ENCODE data around the gene FAM229A.

The FAM229A gene

DNA sequence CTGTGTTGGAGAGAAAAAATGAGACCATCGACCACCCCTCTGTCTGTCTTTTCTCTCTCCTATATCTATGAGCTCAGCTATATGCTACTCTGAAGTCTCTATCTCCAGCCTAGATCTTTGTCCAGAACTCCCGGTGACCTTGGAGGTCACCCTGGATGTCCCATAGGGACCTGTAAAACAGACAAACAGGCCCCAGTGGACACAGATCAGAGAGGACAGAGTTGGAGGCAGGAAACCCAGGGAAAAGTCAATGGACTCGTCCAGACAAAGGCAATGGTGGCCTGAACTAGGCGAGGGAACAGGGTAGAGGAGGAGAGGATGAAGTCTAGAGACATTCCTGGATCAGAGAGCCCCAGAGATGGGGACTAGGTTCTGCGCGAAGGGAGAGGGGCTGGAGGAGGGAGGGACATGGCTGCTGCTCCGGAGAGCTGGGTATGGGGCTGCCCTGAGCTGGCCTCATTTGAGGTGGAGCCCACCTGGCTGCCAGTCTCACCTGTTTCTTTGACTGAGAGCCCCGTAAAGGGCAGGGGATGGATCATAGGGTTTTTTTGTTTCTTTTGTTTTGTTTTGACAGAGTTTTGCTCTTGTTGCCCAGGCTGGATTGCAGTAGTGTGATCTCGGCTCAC lies 15.6 kb downstream of the FAM229A start:
- DNase-seq: no peak

DNA sequence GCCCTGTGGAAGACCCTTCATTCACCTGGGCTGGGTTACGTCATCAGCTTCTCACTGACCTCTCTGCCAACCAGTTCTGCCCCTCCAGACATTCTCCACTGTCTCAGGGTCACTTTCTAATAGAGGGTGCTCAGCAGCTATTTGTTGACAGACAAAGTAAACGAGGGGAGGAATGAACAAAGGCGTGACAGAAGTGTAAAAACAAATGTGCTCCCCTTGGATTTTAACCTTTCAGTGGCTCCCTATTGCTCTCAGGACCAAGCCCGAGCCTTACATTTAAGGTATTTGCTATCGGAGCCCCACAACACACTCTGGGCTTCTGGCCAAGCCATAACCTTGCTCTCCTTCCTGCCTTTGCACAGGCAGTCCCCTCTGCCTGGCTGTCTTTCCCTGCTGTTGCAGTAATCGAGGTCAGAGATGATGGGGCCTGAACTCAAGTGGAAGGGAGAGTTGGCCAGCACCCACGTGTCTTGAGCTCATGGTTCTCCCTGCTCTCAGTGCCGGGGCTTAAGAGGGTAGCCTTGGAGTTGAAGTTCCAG lies 16.9 kb downstream of the FAM229A start:
- DNase-seq: no peak

DNA sequence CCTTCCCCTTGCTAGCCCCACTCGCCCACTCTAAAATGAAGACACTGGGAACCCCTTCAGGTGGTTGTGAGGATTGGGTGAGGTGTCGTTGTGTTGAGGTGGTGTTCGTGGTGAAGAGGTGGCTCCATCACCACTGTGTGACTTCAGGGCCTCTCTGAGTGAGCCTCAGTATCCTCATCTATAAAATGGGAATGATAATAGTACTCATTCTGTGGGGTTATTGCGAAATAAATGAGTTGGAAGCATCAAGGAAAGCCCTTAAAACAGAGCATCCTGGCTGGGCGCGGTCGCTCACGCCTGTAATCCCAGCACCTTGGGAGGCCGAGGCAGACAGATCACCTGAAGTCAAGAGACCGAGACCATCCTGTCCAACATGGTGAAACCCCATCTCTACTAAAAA lies 19.6 kb downstream of the FAM229A start:
- no peak for DNase-seq

DNA sequence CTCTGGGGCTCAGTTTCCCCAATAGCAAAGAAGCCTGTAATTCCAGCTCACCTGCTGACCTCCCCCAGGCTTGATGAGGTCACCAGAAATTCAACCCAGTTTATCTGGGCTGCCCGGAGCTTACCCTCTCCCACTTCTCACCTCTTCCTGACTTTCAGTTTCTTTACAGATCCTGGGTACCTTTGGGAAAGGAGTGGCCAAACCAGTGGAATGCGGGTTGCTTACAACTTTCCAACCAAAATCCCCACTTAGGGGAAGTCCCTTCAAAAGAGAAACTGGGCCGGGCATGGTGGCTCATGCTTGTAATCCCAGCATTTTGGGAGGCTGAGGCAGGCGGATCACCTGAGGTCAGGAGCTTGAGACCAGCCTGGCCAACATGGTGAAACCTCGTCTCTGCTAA lies 20.3 kb downstream of the FAM229A start:
- DNase-seq: no peak

DNA sequence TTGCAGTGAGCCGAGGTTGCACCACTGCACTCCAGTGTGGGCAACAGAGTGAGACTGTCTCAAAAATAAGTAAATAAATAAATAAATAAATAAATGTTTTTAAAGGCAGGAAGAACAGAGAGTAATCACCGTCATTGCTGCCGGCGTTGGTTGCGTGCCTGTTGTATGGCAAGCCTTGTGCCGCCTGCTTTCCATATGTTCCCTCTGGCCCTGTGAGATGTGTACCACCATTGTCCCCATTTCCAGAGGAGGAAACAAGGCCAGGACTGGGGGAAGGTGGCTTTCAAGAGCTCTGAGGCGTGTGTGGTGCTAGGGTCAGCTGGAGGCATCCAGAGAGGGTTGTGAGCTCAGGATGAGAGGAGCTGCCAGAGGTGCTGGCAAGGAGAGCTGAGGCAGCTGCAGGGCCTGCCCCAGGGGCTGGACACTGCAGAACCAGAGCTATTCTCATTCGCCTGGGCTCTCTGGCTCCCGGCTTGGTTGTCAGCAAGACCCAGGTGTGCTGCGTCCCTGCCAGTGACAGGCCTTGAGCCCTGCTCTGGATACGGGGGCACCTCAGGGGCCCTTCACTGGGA lies 21.0 kb downstream of the FAM229A start:
- DNase-seq: no peak

DNA sequence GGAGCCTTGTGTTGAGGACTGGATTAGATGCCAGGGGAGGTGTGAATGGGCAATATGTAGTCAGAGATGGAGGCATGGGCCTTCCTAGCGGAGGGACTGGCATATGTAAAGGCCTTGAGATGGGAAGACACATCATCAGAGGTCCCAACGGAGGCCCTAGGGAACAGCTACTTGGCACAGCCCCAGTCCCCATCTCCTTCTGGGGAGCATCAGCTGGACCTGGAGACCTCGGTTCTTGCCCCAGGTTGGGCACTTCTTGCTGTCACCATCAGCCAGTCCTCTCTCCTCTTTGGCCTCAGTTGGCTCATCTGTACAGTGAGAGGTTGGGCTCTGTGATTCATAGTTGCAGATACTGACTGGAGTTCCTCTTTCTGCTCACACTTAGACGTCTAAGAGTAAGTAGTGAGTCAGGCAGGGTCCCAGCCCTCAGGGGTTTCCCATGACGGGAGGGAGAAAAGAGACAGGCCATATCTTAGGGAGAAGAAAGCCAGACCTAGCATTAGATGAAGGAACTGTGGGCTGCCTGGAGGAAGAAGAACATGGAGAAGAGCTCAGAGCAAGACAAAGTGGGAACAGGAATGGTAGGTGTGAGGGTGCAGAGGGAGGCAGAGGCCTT lies 22.8 kb downstream of the FAM229A start:
- DNase-seq: peak; percentile 80

DNA sequence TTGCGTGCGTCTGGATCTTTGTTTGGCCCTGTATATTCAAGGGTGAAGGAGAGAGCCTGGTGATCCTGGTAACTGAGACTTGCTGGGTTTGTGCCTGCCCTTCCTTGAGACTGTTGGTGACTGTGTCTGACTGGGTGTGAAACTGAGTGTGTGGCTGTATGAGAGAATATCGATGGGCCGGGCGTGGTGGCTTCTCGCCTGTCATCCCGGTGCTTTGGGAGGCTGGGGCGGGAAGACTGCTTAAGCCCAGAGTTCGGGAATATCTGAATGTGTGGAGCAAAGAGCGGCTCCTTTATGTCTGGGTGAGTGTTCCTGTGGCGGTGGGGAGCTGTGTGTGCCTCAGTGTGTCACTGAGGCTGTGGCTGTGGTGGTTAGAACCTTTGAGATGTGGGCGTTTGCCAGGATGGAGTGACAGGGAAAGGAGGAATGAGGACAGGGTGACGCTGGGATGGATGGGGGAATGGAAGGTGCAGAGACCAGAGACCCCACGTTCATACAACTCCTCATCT lies 23.6 kb downstream of the FAM229A start:
- no peak for DNase-seq

DNA sequence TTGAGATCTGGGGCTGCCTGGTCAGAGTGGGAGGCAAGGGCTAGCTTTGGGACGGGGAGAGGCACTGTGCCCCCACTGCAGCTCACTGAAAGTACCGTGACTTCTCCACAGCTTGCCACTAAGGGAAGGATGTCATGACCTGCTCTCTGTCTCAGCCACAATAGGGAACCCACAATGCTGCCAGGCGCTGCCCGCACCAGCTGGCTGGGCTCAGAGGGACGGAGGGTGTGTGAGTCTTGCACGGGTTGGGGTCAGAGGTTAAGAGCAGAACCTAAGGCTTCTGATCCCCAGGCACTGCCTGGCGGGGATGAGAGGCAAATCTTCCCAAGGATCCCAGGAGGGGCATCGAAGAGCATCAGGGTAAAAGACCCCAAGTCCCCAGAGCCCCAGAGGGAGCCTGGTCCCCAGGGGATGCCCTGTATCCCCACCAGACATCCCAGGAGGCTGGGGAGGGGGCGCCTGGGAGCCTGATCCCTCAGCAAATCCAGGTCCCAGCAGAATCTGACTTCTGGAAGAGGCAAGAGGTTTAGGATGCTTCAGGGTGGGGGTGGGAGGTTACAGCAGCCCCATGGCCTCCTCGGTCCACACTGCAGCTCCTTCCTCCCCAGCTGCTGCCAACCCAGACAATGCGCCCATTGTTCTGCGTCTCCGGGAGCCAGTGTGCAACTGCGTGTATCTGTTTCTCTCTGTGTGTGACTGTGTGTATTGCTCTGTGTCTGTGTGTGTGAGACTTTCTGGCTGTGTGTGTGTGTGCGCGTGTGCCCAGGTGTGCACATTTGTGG lies 24.2 kb downstream of the FAM229A start:
- DNase-seq: peak; percentile 76

DNA sequence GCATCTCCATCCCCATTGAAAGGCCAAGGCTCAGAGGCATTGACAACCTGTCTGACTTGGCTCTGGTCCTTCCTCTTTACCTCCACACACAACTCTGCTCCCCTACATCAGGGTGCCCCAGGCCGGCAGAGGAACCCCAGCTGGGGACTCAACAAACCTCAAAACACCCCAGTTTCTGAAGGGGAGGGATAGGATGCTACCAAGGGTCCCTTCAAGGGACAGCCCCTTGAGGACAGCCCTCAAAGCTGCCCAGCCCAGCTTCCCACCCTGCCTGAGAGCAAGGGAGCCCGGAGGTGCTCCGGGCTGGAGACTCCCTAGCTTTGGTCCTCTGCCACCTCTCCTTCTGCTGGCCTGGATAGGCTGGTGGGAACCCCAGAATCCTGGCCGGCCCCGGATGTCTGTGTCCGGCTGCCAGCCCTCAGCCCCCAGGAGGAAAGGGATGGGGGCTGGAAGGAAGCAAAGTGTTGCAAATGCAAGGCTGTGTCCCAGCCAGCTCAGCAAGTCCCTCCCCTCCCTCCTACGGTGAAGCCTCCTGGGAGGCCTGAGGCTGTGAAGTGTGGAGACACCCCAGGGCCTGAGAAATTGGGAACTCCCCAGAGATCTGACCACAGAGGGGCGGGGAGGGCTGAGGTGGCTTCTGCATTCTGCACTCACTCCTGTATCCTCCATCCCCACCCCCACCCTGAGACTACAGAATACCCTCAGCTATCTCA lies 25.2 kb downstream of the FAM229A start:
- DNase-seq: peak; percentile 88

DNA sequence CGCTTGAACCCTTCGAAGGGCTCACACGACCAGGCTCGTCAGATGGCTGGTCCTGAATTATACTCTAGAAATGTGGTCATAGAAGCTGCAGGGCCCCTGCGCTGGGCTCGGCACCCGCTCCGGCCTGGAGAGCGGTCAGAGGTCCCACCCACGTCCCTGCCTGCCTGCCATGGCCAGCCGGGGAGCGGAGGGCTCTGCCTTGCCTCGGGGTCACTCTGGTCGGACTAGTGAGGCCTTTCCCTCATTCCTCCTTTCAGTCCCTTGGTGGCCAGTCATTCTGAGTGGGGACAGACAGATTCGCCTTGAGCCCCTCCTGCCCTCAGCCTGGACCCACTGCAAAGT lies 25.7 kb downstream of the FAM229A start:
- DNase-seq: no peak

DNA sequence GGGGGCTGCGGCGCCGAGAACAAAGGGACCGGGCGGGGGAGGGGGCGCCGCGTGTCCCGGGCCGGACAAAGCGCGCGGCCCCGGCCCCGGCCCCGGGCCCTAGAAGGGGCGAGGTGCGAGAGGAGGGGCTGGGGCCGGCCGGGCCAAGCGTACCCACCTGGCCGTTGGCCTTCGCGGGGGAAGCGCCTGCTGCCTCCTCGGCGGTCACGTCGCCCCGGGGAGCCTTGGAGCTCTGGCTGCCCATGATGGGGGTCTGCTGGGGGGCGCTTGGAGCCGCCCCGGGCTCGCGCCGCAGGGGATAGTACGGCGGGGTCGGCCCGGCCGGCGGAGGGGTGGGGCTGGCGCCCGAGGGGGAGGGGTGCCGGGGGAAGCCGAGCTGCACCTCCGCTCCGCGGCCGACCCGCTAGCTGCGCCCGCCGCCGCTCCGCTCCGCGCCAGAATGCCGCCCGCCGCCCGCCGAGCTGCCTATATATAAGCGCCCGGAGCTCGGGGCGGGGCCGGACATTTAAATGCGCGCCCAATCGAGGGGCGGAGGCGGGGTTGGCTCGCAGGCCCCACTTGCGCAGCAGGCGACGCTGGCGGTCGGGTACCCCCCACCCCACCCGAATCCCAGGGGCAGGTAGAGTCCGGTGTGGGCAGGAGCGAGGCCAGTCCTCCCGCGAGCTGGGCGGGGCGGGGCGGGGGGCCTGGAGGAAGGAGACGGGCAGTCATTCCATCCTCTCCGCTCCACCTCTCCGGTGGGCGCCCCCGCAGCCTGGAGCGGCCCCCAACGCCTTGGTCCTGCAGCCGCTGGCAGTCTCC lies 26.3 kb downstream of the FAM229A start, which contains the start of gene MARCKSL1:
Gene MARCKSL1 (minus strand): TSS at position 444 of the 801 bp plus-strand sequence. CDS start 200 bp downstream, at position 244.
- DNase-seq: peak; percentile 88

DNA sequence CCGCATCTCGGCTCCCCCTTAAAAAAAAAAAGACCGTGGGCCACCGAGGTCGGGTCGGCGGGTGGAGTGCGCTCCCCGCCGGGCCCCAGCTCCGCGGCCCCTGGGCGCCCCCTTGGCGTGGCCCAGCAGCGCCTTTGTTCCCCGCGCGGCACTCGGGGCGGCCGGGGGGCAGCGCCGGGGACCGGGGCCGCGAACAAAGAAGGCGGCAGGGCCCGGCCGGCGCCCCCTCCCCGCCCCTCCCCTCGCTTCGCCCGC lies 26.8 kb downstream of the FAM229A start:
- no peak for DNase-seq

DNA sequence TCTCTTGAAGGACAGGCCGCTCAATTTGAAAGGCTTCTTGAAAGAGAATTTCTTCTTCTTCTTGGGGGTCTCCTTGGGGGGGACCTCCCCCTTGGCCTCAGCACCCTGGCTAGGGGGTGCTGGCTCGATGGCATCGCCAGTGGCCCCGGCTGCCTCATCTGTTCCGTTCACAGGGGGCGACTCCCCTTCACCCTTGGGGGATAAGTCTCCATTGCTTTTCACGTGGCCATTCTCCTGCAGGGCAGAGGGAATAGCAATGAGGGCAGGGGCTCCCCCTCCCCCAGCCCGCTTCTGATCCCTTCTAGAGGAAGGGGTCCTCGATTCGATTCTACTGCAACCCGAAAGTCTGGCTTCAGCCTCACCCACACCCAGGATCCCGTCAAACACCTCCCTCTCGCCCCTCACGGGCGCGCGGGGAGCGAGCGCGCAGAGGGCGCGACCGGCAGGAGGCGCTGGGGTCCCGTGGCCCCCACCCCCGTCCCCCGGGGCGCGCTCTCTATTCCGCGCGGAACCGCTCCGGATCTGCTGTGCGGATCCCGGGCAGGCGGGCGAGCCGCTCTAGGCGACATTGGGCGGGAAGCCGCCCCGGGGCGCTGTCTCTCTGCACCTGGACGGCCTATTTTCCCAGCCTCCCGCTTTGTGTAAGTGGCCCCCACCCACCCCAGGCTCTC lies 27.3 kb downstream of the FAM229A start:
- peak; percentile 69 for DNase-seq

DNA sequence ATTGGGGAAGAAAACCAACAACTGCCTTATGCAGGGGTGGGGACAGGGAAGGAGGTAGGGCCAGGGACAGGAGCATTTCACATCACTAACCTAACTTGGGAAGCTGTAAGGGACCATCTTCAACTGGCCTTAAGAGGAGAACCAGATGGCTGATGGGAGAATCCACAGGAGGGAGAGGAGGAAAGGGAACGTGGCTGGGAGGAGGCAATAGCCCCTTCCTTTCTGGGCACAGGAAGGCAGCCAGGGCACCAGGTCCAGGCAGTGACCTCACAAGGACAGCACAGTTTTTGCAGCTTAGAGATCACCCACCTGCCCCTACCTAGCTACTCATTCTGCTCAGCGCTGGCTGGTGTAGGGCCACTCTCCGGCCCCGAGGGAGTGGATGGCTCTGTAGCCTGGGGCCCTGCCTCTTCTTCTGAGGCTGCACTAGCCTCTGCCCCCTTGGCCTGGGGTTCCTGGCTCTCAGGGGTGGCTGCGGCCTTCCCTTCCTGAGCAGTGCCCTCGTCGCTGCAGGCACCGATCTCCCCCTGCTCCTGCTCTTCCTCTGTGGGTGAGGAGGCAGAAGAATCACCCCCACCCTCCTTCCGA lies 27.9 kb downstream of the FAM229A start:
- DNase-seq: no peak

DNA sequence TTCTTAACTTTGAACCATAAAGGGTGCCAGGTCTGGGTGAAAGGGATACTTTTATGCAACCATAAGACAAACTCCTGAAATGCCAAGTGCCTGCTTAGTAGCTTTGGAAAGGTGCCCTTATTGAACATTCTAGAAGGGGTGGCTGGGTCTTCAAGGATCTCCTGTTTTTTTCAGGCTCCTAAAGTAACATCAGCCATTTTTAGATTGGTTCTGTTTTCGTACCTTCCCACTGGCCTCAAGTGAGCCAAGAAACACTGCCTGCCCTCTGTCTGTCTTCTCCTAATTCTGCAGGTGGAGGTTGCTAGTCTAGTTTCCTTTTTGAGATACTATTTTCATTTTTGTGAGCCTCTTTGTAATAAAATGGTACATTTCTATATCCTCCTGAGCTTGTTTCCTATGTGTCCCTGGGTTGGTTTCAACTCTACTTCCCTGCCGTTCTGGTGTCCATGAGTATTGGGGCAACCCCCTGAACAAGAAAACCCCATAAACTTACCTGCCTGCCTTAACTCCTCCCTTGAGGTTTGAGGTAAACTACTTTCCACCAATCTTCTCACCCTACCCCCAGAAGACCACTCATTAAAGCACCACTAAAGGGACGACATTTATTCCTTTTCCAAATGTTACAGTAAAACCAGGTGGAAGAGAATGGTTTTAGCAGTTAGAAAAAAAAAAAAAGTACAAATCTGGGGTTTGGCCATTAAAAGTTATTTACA lies 28.9 kb downstream of the FAM229A start:
- no peak for DNase-seq

DNA sequence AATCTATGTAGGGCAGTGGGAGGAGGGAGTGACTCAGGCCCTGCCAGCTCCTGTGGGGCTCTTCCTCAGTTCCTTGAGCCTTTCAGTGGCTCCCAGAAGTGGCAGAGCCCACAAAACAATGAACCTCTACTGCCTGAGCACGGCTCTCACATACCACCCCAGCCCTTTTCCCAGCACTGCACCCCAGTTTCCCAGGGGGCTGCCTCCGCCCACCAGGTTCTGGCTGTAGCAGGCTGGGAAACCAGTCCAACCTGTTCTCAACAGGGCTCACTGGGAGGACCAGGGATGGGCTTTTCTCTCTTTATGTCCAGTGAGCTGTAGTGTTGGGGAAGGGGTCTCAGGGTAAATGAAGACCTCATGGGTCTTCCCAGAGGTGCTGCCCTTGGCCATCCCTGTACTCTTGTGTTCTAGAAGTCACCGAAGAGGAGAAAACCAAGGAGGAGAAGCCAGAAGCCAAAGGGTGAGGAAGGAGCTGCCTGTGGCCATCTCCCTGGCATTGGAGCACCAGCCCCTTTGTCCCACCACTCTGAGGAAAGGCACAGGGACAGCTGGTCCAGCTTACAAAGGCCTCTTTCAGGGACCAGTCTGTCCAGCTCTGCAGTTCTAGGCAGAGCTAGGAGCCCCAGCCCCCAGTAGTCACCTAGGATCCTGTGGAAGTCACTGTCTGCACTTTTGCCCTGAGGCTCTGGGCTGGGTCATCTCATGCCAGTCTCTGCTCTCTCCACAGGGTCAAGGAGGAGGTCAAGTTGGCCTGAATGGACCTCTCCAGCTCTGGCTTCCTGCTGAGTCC lies 29.8 kb downstream of the FAM229A start:
- DNase-seq: no peak

DNA sequence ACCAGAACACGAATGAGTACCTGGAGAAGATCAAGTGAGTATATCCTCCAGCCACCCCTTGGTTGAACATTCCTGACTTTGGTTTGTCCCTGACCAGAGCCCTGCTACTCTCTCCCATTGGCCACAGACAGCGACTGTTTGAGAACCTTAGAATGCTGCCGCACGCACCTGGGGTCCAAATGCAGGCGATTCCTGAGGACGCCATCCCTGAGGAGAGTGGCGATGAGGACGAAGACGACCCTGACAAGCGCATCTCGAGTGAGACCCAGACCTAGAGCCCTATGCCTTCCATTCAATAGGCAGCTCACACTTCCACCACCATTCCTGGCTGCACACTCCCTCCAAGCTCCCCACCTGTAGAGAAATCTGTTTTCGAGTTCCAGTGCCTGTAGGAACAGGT lies 30.7 kb downstream of the FAM229A start:
- DNase-seq: no peak

DNA sequence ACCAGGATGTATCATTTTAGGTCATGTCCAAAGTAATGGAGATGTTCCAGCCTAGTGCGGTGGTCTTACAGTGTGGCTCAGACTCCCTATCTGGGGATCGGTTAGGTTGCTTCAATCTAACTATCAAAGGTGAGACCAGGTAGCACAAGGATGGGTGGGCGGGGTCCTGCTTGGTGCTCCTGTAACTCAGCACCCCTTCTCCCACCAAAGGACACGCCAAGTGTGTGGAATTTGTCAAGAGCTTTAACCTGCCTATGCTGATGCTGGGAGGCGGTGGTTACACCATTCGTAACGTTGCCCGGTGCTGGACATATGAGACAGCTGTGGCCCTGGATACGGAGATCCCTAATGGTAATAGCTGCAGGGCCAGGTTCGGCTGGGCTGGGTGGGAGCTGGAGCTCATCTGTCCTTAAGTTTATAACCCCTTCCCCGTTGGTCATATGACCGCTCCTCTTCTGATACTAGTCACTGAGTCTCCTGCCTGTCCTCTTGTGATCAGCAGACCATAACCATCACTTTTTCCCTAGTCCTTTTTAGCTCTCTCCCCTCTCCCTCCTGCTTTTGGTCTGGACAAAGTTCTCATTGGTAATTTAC lies 31.6 kb downstream of the FAM229A start:
- DNase-seq: no peak

DNA sequence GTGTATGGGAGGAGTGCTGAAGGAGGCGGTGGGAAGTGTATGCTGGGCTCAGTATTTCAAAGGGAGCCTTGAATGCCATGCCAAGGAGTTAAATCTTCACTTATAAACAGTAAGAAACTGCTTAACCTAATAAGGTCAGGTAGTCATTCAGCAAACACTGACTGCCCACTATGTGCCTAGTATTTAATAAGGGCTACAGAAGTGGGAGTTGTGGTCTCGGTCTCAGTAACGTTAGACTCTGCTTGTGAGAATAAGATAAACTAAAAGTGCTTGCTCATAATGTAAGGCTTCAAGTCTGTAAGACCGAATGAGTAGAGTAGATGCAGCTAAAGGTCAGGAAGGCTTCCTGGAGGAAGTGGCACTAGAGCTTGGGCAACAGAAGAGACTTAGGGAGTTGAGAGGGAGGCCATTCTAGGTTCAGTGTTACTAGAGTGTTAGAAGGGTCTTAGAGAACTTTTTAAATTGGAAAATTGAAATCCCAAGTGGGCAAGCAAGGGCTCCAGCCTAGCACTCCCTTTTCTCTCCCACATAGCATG lies 32.3 kb downstream of the FAM229A start:
- DNase-seq: no peak

Measured in CD4-positive, alpha-beta T cell treated with Interleukin-15 for 1 hour (primary cell).